HG03460 (cell line): ENCODE results near the gene ANKRD44.

Experiments used
- ATAC-seq: cut with Tn5 transposase; IDR thresholded peaks from one replicate; pipeline ENCODE4 v1.9.1; 2021; ENCODE audit not compliant: unreplicated experiment

The ANKRD44 gene

DNA sequence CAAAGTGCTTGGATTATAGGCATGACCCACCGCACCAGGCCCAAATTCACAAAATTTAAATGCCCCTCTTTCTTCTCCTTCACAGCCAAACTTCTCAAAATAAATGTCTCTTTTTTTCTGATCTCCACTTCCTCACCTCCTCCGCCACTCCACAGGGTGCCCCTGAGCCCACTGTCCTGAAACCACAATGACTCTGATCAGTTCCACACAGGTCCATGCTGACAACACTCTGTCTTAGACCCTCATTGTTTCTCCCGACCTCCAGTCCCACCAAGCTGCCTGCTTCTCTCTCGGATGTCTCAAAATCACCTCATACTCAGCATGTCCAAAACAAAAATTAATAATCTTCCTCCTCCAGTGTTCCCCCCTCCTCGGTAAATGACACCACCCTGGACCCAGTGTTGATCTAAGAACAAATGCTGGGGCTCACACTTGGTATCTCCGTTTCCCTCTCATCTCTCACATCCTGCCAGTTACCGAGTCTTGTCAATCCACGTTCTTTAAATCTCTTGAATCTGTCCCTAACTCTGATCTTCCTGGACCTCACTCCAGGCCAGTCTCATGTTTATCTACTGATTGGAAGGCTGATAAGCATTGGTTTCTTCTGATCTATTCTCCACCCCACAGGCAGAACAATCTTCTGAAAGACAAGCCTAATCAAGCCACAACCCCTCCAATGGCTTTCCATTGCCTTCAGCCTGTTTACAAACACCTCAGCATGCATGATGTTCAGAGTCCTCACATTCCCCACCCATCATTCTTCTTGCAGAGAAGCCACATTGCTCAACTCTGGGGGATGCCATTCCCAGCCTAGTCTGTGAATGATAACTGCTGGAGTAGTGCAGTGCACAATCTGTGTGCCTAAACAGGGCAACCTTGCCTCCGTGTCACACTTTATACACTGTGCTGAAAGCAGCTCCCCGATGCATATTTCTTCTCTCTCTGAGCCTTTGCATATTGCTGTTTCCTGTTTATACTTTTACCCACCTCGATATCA is 12.4 kb upstream of the ANKRD44 start:
- ATAC-seq, result peak; percentile 48

DNA sequence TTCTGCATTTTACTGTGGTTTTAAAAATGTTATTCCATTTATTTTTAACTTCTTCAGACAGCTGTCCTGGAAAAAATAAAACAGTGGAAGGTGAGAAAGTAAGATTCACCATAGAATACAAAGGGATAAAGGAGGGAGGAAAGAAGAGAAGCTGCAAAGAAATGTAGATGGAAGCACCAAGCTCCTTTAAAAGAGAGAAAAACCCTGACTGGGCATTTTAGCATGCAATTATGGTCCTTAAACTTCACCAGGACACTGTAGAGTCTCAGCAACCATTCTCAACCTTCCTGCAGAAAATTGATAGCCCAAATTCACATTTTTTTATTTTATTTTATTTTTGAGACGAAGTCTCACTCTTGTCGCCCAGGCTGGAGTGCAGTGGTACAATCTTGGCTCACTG is 11.6 kb upstream of the ANKRD44 start:
- no peak for ATAC-seq

DNA sequence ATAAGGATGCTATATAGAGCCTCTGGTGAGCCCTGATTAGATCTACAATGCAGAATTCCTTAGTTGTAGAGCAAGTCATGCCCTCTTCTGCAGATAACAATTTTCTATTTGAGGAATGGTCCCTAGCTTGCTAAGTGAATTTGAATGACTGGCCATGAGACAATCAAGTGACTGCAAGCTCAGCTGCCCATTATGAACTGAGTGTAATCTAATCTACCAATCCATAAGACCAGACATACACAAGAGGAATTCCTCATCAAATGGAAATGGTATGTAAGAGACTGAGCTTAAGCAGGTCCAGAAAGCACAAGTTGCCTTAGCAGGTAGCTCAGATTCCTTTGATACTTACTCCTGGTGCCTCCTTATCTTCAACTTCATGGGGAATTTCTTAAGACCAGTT is 4.8 kb upstream of the ANKRD44 start:
- no peak for ATAC-seq

GRCh38 chr2:197312186-197312585 is 1.6 kb upstream of the ANKRD44 start:
- ATAC-seq, result no peak

GRCh38 chr2:197311421-197312033 is 947 bp upstream of the ANKRD44 start:
- ATAC-seq, result no peak

GRCh38 chr2:197310987-197311420 is 424 bp upstream of the ANKRD44 start:
- ATAC-seq, result no peak

DNA sequence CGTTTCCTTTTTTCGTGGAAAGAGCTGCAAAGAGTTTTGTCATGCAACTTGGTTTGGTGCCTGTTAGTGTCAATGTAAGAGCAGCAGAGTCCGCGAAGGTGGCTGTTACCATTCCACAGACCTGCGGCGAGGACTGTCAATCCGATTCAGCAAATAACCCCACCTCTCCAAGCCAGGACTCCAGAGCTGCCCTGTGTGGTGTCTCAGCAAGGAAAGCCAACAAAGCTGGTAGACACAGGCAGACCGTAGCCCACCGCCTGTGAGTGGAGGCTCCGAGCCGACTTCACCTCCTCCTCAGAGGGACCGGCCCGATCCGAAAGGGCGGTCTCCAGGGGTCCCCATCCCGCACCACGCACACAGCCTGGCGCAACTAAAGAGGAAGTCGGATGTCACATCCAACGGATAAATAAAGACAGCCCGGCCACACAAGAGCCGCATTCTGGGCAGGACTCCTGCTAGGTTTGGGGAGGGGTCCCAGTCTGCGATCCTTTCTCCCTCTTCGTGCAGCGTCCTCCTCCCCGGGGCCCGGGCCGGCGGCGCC is 819 bp downstream of the ANKRD44 start:
- no peak for ATAC-seq

GRCh38 chr2:197308996-197309690 is 1.4 kb downstream of the ANKRD44 start:
- ATAC-seq, result no peak

DNA sequence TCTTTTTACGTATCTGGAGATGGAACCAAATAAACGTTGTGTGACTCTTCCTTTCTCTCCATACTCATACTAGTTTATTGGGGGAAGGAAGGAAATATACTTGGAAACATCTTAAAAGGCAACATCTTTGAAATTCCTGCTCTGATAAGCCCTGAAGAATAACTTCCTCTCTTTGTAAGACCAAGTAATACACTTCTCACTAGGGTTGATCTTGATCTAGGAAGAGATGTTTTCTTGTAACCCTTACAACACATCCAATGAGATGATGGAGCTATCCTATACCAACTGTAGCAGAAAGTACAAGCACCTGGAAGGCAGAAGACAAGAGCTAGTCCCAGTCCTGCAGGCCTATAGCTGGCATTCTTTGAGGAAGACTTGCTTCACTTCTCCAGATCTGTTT is 2.0 kb downstream of the ANKRD44 start:
- no peak for ATAC-seq

DNA sequence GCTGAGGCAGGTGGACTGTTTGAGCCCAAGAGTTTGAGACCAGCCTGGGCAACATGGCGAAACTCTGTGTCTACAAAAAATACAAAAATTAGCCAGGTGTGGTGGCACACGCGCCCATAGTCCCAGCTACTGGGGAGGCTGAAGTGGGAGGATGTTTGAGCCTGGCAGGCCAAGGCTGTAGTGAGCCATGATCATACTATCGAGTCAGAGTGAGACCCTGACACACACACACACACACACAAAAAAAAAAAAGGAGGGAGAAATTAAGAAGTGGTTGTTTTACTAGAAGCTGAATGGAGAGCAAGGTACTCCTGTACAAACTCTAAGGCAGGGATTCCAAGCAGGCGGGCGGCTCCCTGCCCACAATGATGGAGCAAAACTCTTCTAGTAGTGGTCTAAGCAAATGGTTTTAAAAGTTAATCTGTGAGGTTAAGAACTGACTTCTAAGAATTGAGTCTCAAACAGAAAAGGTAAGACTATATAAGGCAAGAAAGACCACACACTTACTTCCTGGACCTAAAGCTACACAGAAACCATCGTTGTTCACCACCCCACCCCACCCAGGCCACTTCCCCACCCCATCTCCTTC is 2.6 kb downstream of the ANKRD44 start:
- peak; percentile 26 for ATAC-seq

DNA sequence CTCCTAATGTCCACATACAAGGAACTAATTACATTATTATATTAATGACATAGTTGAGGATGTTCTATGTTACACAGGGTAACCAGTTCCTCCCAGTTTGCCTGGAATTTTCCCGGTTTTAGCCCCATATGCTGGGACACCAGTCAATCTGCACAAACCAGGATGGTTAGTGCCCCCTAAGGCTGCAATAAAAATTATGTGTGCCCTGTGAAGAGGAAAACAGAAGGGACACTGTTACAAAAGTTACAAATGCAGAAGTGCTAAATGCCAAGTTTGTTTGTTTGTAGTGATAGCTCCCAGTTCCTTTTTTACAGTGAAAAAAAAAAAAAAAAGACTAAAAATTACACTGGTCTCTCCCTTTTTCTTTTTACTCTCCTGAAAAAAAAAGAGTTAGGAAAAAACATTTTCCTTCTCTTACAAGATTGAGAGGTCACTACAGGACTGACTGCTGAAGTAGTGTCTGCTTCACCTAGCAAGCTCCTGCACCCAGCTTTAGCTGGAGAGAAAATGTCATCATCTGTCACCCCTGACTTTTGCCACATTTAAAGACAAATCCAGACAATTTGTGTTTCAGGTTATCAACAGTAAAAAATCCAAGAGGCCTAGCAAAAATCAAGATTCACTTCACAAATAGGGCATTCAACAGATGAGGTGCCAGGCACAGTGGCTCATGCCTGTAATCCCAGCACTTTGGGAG is 3.2 kb downstream of the ANKRD44 start:
- no peak for ATAC-seq

GRCh38 chr2:197306696-197307040 is 3.9 kb downstream of the ANKRD44 start:
- no peak for ATAC-seq

DNA sequence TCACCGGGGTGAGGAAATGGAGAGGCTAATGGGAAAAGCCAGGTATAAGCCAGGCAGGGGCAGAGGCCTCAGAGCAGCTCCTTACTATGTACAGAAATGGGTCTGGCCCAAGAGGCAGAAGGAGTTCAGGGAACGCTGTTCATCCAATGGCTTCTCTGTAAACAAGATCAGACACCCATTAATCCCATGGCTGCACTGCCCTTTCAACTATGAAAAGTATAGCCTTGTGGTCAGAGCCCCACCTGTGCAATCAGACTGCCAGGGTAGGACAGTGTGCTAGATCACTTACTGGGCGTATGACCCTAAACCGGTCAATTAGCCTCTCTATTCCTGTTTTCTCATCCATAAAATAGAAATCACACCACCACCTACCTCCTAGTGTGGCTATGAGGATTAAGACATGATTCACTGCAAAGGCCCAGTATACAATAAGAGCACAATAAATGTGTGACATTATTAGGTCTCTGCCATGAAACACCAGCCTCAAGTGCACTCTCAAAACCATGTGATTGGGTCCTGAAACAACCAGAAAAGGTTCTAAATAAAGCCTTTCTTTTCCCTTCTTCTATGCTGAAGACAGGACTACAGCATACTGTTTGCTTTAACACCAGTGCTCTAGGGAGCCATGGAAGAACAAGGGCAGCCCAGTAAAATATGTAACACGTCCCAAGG is 4.4 kb downstream of the ANKRD44 start:
- no peak for ATAC-seq

GRCh38 chr2:197304556-197305011 is 6.0 kb downstream of the ANKRD44 start:
- peak; percentile 29 for ATAC-seq

DNA sequence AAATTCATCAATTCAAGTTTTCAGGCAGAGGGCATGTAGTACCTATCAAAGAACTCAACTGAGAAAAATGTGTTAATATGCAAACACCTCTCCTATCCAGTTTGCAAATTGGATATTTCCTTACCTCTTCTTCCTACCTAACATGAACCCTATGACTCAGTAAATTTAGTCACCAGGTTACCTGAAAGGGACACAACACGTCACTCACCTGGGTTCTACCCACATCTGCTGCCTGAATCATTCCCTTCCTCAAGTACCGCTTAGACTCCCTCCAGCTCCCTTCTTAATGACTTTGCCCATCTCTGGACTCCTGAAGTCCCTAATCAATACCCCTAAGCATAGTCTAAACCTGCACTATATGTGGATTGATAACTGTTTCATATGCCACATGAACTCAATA is 10.4 kb downstream of the ANKRD44 start:
- no peak for ATAC-seq

DNA sequence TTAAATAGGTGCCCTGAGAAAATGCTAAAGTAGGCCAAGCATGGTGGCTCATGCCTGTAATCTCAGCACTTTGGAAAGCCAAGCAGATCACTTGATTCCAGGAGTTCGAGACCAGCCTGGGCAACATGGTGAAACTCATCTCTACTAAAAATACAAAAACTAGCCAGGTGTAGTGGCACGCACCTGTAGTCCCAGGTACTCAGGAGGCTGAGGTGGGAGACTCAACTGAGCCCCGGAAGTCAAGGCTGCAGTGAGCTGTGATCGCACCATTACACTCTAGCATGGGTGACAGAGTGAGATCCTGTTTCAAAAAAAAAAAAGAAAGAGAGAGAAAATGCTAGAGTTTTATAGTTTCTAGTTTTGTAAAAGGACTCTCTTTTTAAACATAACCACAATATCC is 12.0 kb downstream of the ANKRD44 start:
- no peak for ATAC-seq

GRCh38 chr2:197297772-197298318 is 12.7 kb downstream of the ANKRD44 start:
- ATAC-seq, result no peak

GRCh38 chr2:197297266-197297665 is 13.3 kb downstream of the ANKRD44 start:
- no peak for ATAC-seq

DNA sequence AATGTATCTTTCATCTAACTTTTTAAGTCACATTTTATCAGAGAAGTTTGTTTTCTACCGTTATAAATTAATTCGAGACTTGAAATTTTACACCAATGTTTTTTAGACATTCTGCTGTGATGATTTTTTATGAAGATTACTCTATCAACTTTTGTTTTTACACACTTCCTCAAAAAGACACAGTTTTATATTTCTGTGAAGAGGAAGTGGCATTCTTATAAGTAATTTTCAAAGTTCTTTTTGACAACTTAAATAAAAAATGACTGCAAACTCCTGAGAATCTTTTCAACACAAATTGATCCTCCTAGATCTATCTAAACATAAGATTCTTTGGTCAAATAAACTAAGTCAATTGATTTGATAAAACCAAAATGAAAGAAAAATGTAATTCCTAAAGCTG is 13.7 kb downstream of the ANKRD44 start:
- no peak for ATAC-seq

DNA sequence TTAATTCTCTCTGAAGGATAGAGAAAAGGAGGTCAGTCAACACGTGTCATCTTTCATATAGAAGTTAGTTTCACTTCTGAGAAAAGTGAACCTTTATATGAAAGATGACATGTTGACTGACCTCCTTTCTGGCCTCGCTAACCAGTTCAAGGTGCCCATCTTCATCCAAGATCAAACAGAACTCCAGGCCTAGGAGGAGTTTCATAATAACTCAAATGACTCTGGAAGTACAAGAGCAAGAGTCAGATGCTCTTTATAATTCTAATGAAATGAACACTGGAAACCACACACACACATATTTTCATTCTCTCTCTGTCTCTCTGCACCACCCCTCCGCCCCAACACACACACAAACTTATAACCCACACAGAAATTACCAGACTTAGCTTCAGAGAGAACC is 16.3 kb downstream of the ANKRD44 start:
- ATAC-seq, result peak; percentile 48
